Measurements from ENCODE around the gene PLXDC2.
"Not testable (repeated sequence)": the region's sequence is repeated elsewhere in the genome, so short reads cannot be mapped to it uniquely, and the experiment has no call there.

Gene PLXDC2

GRCh38 chr10:19987931-19988330, 171.7 kb downstream of the PLXDC2 start:
- DNase-seq, result no peak

- DNase-seq, result no peak
Measured at GRCh38 chr10:19993714-19994315, 177.6 kb downstream of the PLXDC2 start.

- no peak for DNase-seq
Measured at GRCh38 chr10:19998482-19998881, 182.2 kb downstream of the PLXDC2 start.

- no peak for DNase-seq
Measured at GRCh38 chr10:19999431-19999830, 183.2 kb downstream of the PLXDC2 start.

- DNase-seq, result not testable (repeated sequence)
Measured at GRCh38 chr10:20002026-20002425, 185.8 kb downstream of the PLXDC2 start.

- DNase-seq, result no peak
Measured at GRCh38 chr10:20002657-20003056, 186.4 kb downstream of the PLXDC2 start.

- no peak for DNase-seq
Measured at GRCh38 chr10:20004087-20004523, 187.9 kb downstream of the PLXDC2 start.

GRCh38 chr10:20005638-20006037, 189.4 kb downstream of the PLXDC2 start:
- DNase-seq, result no peak

- DNase-seq, result no peak
Measured at GRCh38 chr10:20006169-20006870, 190.1 kb downstream of the PLXDC2 start.

- DNase-seq, result no peak
Measured at GRCh38 chr10:20007426-20007825, 191.2 kb downstream of the PLXDC2 start.

GRCh38 chr10:20013991-20014750, 197.9 kb downstream of the PLXDC2 start:
- DNase-seq, result no peak

GRCh38 chr10:20017961-20018360, 201.7 kb downstream of the PLXDC2 start:
- DNase-seq, result no peak

- no peak for DNase-seq
Measured at GRCh38 chr10:20020677-20021076, 204.4 kb downstream of the PLXDC2 start.

GRCh38 chr10:20029523-20029922, 213.3 kb downstream of the PLXDC2 start:
- DNase-seq, result no peak

GRCh38 chr10:20033476-20033875, 217.2 kb downstream of the PLXDC2 start:
- no peak for DNase-seq

GRCh38 chr10:20034732-20035131, 218.5 kb downstream of the PLXDC2 start:
- DNase-seq, result no peak

GRCh38 chr10:20040012-20040411, 223.8 kb downstream of the PLXDC2 start:
- DNase-seq, result no peak

GRCh38 chr10:20041931-20042330, 225.7 kb downstream of the PLXDC2 start:
- no peak for DNase-seq

- DNase-seq, result not testable (repeated sequence)
Measured at GRCh38 chr10:20045100-20045499, 228.9 kb downstream of the PLXDC2 start.

- DNase-seq, result no peak
Measured at GRCh38 chr10:20048161-20048560, 231.9 kb downstream of the PLXDC2 start.

GRCh38 chr10:20058135-20058534, 241.9 kb downstream of the PLXDC2 start:
- no peak for DNase-seq

- DNase-seq, result no peak
Measured at GRCh38 chr10:20059084-20059835, 243.0 kb downstream of the PLXDC2 start.

GRCh38 chr10:20065814-20066213, 249.6 kb downstream of the PLXDC2 start:
- DNase-seq, result no peak
